ENCODE data around the gene IDH3A. TPM values are rescaled to one million over a fixed set of nuclear protein-coding genes. Genes with fewer than 3 reads are reported as not detected.

The IDH3A gene
- total RNA-seq, 1 experiment from 2014 or later = 67.8 TPM

DNA sequence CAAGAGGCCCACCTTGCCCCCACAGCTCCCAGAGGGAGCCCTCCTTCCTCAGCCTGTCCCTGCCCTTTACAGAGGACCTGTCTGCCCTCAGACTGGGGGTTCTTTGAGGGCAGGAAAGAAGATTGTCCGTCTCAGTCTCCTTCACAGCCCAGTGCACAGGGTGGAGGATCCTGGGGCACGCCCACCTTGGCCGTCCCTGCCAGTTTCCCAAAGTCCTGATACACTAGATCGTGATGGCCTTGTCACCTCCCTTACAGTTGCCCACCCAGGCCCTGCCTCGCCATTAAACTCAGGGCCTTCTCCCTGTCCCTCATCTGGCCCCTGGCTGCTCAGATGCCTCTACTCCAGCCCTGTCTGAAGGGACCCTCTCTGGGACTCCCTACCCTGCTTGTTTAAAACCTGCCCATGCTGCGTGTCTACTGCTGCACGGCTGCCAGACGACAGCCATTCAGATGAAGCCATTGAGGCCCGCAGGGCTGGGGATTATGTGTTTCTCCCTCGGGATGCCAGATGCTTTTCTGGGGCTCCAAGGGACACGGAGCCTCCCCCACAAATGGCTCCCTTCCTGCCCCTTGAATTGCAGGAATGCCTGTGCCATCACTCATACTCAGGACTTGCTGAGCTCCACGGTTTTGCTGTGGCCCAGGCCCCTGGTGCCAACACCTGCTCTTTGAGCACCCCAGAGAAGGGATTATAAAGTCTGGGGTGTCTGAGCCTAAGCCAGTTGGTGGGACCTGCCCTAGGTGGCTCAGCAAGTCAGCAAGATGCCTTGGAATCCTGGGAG, 57.4 kb downstream of the IDH3A start:
- Histone ChIP-seq H4K20me1 (ENCODE audit: insufficient read depth) (no peaks in the 10 kb centered on the region), H3K4me1 (replicated peaks; ENCODE audit: insufficient read depth) (peaks cover 55% of the 10 kb centered on the region), H3K4me3 (no peak overlapping the region), H3K9me3 (ENCODE audit: insufficient read depth, low read depth) (no peaks in the 10 kb centered on the region), H3F3A (ENCODE audit: insufficient read depth, low read depth) (peaks cover 27% of the 10 kb centered on the region; the same call in 1 of the 2 replicates), H3K36me3 (ENCODE audit: low read depth) (no peaks in the 10 kb centered on the region), H3K4me2 (peak overlapping the region; percentile 48; the same call in 1 of the 2 replicates), H3K27ac (no peak overlapping the region), H3K79me2 (ENCODE audit: low read depth) (no peaks in the 10 kb centered on the region), H3K27me3 (ENCODE audit: insufficient read depth, low read depth) (peaks cover 3% of the 10 kb centered on the region; the same call in 1 of the 2 replicates), H2AFZ (no peak overlapping the region), H3K9me2 (ENCODE audit: insufficient read depth) (no peaks in the 10 kb centered on the region)
- no TSS peak for BruUV-seq (replicated peaks)
- POLR2A ChIA-PET (ENCODE audit: unreplicated experiment) = interaction anchor here (0.6 kb wide), 1 partner anchor 30 kb away, joined by 3 read pairs; no protein-coding TSS in a partner anchor
- DNase-seq = peak; percentile 38 to 45
- intact Hi-C loops (cut with micrococcal nuclease; ENCODE audit: unreplicated experiment) = no loop called here
- CTCF ChIA-PET = interaction anchor here (0.6 kb wide), 1 partner anchor 1714 kb away, joined by 3 read pairs; no protein-coding TSS in a partner anchor
- no peak for TF ChIP-seq EZH2 (IDR thresholded peaks at IDR 0.05; ENCODE audit: low read depth)
- TF ChIP-seq, protein P1, sequence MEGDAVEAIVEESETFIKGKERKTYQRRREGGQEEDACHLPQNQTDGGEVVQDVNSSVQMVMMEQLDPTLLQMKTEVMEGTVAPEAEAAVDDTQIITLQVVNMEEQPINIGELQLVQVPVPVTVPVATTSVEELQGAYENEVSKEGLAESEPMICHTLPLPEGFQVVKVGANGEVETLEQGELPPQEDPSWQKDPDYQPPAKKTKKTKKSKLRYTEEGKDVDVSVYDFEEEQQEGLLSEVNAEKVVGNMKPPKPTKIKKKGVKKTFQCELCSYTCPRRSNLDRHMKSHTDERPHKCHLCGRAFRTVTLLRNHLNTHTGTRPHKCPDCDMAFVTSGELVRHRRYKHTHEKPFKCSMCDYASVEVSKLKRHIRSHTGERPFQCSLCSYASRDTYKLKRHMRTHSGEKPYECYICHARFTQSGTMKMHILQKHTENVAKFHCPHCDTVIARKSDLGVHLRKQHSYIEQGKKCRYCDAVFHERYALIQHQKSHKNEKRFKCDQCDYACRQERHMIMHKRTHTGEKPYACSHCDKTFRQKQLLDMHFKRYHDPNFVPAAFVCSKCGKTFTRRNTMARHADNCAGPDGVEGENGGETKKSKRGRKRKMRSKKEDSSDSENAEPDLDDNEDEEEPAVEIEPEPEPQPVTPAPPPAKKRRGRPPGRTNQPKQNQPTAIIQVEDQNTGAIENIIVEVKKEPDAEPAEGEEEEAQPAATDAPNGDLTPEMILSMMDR (conservative IDR thresholded peaks at IDR 0.05) = no peak

DNA sequence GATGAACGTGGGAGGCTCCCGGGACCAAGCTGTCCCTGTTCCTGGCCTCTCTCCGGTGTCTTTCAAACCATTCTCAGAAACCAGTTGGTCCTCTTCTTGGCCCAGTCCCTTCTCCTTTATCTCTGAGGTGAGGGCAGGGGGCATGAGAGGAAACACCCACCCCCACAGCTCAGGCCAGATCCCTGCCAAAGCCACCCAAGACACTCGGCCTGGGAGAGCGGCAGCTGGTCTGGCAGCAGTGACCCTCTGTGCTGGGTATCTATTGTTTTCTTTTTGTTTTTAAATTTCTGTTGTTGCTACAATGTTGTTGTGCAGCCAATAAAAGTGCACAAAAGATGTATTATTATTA, 57.9 kb downstream of the IDH3A start:
- no peaks in the 10 kb centered on the region for H3K9me3 ChIP-seq (ENCODE audit: insufficient read depth, low read depth)
- CTCF ChIA-PET = no interaction called here
- intact Hi-C loops (cut with micrococcal nuclease; ENCODE audit: unreplicated experiment) = no loop called here
- peaks cover 27% of the 10 kb centered on the region; the same call in 1 of the 2 replicates for H3F3A ChIP-seq (ENCODE audit: insufficient read depth, low read depth)
- no peak for TF ChIP-seq EZH2 (IDR thresholded peaks at IDR 0.05; ENCODE audit: low read depth)
- TF ChIP-seq, protein P1 (conservative IDR thresholded peaks at IDR 0.05) = no peak
- H3K4me2 ChIP-seq = peak overlapping the region; percentile 48
- H3K27ac ChIP-seq = no peak overlapping the region
- H3K9me2 ChIP-seq (ENCODE audit: insufficient read depth) = no peaks in the 10 kb centered on the region
- H3K4me3 ChIP-seq = no peak overlapping the region
- BruUV-seq (replicated peaks) = no TSS peak
- H4K20me1 ChIP-seq (ENCODE audit: insufficient read depth) = no peaks in the 10 kb centered on the region
- H3K27me3 ChIP-seq (ENCODE audit: insufficient read depth, low read depth) = peaks cover 3% of the 10 kb centered on the region; the same call in 1 of the 2 replicates
- H3K79me2 ChIP-seq (ENCODE audit: low read depth) = no peaks in the 10 kb centered on the region
- no peak for DNase-seq
- peaks cover 61% of the 10 kb centered on the region for H3K4me1 ChIP-seq (replicated peaks; ENCODE audit: insufficient read depth)
- no peaks in the 10 kb centered on the region for H3K36me3 ChIP-seq (ENCODE audit: low read depth)
- H2AFZ ChIP-seq = no peak overlapping the region
- POLR2A ChIA-PET (ENCODE audit: unreplicated experiment) = interaction anchor here (0.6 kb wide), 1 partner anchor 79 kb away, joined by 7 read pairs; no protein-coding TSS in a partner anchor

DNA sequence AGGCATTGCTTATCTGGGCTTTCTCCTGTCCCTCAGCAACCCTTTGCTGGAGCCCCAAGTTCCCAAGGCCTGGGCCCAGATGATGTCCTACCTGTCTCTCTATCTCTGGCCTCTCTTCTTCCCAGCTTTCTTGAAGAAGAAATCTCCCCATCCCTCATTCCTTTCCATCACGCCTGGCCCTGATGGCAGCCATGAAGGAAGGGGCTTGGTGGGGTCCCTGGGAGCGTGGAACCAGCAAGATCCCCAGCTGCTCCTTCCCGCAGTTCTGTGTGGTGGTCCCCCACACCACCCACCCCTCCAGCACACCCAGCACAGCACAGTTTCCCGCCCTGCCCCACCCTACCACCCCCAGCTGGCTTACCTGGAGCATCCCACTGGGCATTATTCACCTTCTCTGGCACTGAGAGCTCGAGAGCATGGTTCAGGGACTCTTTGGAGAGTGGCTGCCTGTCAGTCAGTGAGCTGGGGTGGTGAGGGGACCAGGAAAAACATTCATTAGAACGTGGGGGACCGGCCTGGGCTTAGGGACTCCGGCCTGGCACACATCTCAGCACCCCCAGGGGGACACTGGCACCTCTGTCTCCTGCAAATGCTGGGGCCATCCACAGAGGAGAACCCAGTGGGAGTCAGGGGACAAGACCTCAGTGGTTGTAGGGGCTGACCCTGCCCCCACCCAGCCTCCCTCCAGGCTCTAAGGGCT, 58.6 kb downstream of the IDH3A start:
- peaks cover 68% of the 10 kb centered on the region for H3K4me1 ChIP-seq (replicated peaks; ENCODE audit: insufficient read depth)
- H2AFZ ChIP-seq = no peak overlapping the region
- no peak for DNase-seq
- H3K27ac ChIP-seq = no peak overlapping the region
- BruUV-seq (replicated peaks) = no TSS peak
- H3K4me3 ChIP-seq = no peak overlapping the region
- POLR2A ChIA-PET (ENCODE audit: unreplicated experiment) = interaction anchor here (0.6 kb wide), 1 partner anchor 80 kb away, joined by 7 read pairs; no protein-coding TSS in a partner anchor
- no peaks in the 10 kb centered on the region for H4K20me1 ChIP-seq (ENCODE audit: insufficient read depth)
- no peaks in the 10 kb centered on the region for H3K9me2 ChIP-seq (ENCODE audit: insufficient read depth)
- H3K9me3 ChIP-seq (ENCODE audit: insufficient read depth, low read depth) = no peaks in the 10 kb centered on the region
- no peaks in the 10 kb centered on the region for H3K36me3 ChIP-seq (ENCODE audit: low read depth)
- intact Hi-C loops (cut with micrococcal nuclease; ENCODE audit: unreplicated experiment) = no loop called here
- peak overlapping the region; percentile 48 for H3K4me2 ChIP-seq
- H3F3A ChIP-seq (ENCODE audit: insufficient read depth, low read depth) = peaks cover 28% of the 10 kb centered on the region
- CTCF ChIA-PET = no interaction called here
- H3K27me3 ChIP-seq (ENCODE audit: insufficient read depth, low read depth) = no peaks in the 10 kb centered on the region
- H3K79me2 ChIP-seq (ENCODE audit: low read depth) = no peaks in the 10 kb centered on the region
- TF ChIP-seq, protein P1 (conservative IDR thresholded peaks at IDR 0.05) = no peak
- no peak for TF ChIP-seq EZH2 (IDR thresholded peaks at IDR 0.05; ENCODE audit: low read depth)
